SK-N-SH treated with all-trans-retinoic acid at 6 μM for 48 hours (cell line): ENCODE data around the gene PRM1.

Experiments used
- ATAC-seq: fragments of 200-7000 bp; cut with Tn5 transposase; 3 replicates; pipeline ENCODE4 v1.9.1; 2020; ENCODE audit warnings: mild to moderate bottlenecking, moderate library complexity
- ARNTL ChIP-seq: fragments of 450-650 bp; formaldehyde crosslinking; IDR thresholded peaks from 2 replicates; pipeline ENCODE4 v1.5.0; 2020; ENCODE audit warnings: low read depth, mild to moderate bottlenecking, moderate library complexity, borderline replicate concordance
- CREB5 ChIP-seq: fragments of 250-450 bp; sonication (Bioruptor Pico); IDR thresholded peaks from 2 replicates; pipeline ENCODE4 v1.5.1; 2020; ENCODE audit warnings: low read depth, mild to moderate bottlenecking, moderate library complexity
- CSDC2 ChIP-seq: fragments of 250-450 bp; sonication (Bioruptor Pico); IDR thresholded peaks from 2 replicates; pipeline ENCODE4 v1.5.0; 2020; ENCODE audit warnings: mild to moderate bottlenecking, moderate library complexity
- CSRNP3 ChIP-seq: fragments of 250-450 bp; sonication (Bioruptor Pico); IDR thresholded peaks from 2 replicates; pipeline ENCODE4 v1.5.1; 2021; ENCODE audit warnings: mild to moderate bottlenecking, moderate library complexity
- GLIS3 ChIP-seq: fragments of 250-450 bp; sonication (Bioruptor Pico); IDR thresholded peaks from 2 replicates; pipeline ENCODE4 v1.5.0; 2020; ENCODE audit warnings: mild to moderate bottlenecking, moderate library complexity
- ISL1 ChIP-seq: fragments of 250-450 bp; sonication (Bioruptor Pico); IDR thresholded peaks from 2 replicates; pipeline ENCODE4 v2.1.2; 2022; ENCODE audit warnings: mild to moderate bottlenecking, moderate library complexity
- OSR1 ChIP-seq: fragments of 250-450 bp; sonication (Bioruptor Pico); IDR thresholded peaks from 2 replicates; pipeline ENCODE4 v1.8.0; 2022; ENCODE audit warnings: moderate library complexity, mild to moderate bottlenecking, inconsistent platforms
- PPARA ChIP-seq: fragments of 250-450 bp; sonication (Bioruptor Pico); IDR thresholded peaks from 2 replicates; pipeline ENCODE4 v1.5.0; 2020; ENCODE audit warnings: mild to moderate bottlenecking, borderline replicate concordance
- RARB ChIP-seq: fragments of 250-450 bp; sonication (Bioruptor Pico); IDR thresholded peaks from 2 replicates; pipeline ENCODE4 v1.8.0; 2021; ENCODE audit warnings: mild to moderate bottlenecking, moderate library complexity
- TCF4 ChIP-seq: fragments of 250-450 bp; sonication (Bioruptor Pico); IDR thresholded peaks from 2 replicates; pipeline ENCODE4 v1.8.0; 2021; ENCODE audit warnings: mild to moderate bottlenecking, moderate library complexity, borderline replicate concordance
- TOX ChIP-seq: fragments of 250-450 bp; sonication (Bioruptor Pico); IDR thresholded peaks from 2 replicates; pipeline ENCODE4 v1.8.0; 2021; ENCODE audit warnings: mild to moderate bottlenecking, moderate library complexity, borderline replicate concordance
- TSHZ2 ChIP-seq: fragments of 250-450 bp; sonication (Bioruptor Pico); IDR thresholded peaks from 2 replicates; pipeline ENCODE4 v1.5.0; 2020; ENCODE audit warnings: mild to moderate bottlenecking, moderate library complexity
- ZC3H10 ChIP-seq: fragments of 250-450 bp; sonication (Bioruptor Pico); IDR thresholded peaks from 2 replicates; pipeline ENCODE4 v1.5.1; 2021; ENCODE audit warnings: mild to moderate bottlenecking, moderate library complexity
- ZFP3 ChIP-seq: fragments of 250-450 bp; sonication (Bioruptor Pico); IDR thresholded peaks from 2 replicates; pipeline ENCODE4 v1.5.0; 2020; ENCODE audit warnings: mild to moderate bottlenecking, moderate library complexity
- ZFP30 ChIP-seq: fragments of 450-650 bp; formaldehyde crosslinking; IDR thresholded peaks from 2 replicates; pipeline ENCODE4 v1.5.0; 2022; ENCODE audit warnings: mild to moderate bottlenecking, moderate library complexity
- ZNF565 ChIP-seq: fragments of 450-650 bp; formaldehyde crosslinking; conservative IDR thresholded peaks from 2 replicates; pipeline ENCODE4 v1.5.0; 2020; ENCODE audit warnings: low read depth, mild to moderate bottlenecking, moderate library complexity
- ZNF8 ChIP-seq: fragments of 450-650 bp; formaldehyde crosslinking; IDR thresholded peaks from 2 replicates; pipeline ENCODE4 v1.5.0; 2020; ENCODE audit warnings: mild to moderate bottlenecking, moderate library complexity
- TF ChIP-seq, protein P1 (sequence below): fragments of 250-450 bp; sonication (Bioruptor Pico); IDR thresholded peaks from 2 replicates; pipeline ENCODE4 v1.8.0; 2021; ENCODE audit warnings: low read depth, mild to moderate bottlenecking, moderate library complexity, borderline replicate concordance
- TF ChIP-seq, protein P2 (sequence below): fragments of 250-450 bp; sonication (Bioruptor Pico); IDR thresholded peaks from 2 replicates; pipeline ENCODE4 v1.8.0; 2020; ENCODE audit warnings: mild to moderate bottlenecking, moderate library complexity, borderline replicate concordance

Gene PRM1

DNA sequence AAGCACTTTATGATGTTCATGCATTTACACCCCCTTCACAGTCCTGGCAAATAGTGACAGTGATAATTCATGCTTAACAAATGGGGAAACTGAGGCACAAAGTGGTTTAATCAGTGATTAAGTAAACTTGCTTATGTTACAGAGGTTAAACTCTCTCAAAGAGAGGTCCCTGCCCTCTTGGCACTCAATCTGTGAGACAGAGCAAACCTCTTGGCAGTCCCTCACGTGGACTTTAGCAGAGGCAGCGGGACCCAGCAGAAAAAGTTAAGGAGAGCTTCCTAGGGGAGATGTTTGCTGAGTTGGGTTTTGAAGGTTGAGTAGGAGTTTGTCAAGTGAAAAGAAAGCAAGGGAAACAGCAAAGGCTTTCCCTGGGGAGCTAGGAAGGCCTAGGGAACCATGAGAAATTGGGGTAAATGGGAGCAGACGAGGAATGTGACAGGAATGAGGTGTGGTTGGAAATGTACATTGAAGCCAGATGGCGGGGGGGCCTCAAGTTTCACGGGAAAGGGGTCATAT lies 35.9 kb downstream of the PRM1 start:
- ATAC-seq, result no peak
- peak; percentile 97 for TF ChIP-seq ZFP3 (CRISPR knock-in tag)
- no peak for TF ChIP-seq GLIS3
- no peak for TF ChIP-seq ZFP30 (CRISPR knock-in tag)

GRCh38 chr16:11242658-11243057 lies 38.5 kb downstream of the PRM1 start:
- no peak for TF ChIP-seq CSDC2
- no peak for TF ChIP-seq TCF4 (CRISPR knock-in tag)
- no peak for TF ChIP-seq OSR1 (CRISPR knock-in tag)
- TF ChIP-seq ZNF565, result no peak
- TF ChIP-seq PPARA, result no peak
- ATAC-seq, result no peak

GRCh38 chr16:11241480-11242204 lies 39.5 kb downstream of the PRM1 start:
- TF ChIP-seq ARNTL (CRISPR knock-in tag) (no peak), ZC3H10 (no peak), CREB5 (no peak), OSR1 (CRISPR knock-in tag) (no peak), ZNF565 (no peak)
- TF ChIP-seq, protein P1, sequence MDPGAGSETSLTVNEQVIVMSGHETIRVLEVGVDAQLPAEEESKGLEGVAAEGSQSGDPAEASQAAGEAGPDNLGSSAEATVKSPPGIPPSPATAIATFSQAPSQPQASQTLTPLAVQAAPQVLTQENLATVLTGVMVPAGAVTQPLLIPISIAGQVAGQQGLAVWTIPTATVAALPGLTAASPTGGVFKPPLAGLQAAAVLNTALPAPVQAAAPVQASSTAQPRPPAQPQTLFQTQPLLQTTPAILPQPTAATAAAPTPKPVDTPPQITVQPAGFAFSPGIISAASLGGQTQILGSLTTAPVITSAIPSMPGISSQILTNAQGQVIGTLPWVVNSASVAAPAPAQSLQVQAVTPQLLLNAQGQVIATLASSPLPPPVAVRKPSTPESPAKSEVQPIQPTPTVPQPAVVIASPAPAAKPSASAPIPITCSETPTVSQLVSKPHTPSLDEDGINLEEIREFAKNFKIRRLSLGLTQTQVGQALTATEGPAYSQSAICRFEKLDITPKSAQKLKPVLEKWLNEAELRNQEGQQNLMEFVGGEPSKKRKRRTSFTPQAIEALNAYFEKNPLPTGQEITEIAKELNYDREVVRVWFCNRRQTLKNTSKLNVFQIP, result no peak
- TF ChIP-seq, protein P2, sequence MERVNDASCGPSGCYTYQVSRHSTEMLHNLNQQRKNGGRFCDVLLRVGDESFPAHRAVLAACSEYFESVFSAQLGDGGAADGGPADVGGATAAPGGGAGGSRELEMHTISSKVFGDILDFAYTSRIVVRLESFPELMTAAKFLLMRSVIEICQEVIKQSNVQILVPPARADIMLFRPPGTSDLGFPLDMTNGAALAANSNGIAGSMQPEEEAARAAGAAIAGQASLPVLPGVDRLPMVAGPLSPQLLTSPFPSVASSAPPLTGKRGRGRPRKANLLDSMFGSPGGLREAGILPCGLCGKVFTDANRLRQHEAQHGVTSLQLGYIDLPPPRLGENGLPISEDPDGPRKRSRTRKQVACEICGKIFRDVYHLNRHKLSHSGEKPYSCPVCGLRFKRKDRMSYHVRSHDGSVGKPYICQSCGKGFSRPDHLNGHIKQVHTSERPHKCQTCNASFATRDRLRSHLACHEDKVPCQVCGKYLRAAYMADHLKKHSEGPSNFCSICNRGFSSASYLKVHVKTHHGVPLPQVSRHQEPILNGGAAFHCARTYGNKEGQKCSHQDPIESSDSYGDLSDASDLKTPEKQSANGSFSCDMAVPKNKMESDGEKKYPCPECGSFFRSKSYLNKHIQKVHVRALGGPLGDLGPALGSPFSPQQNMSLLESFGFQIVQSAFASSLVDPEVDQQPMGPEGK (CRISPR knock-in tag), result no peak
- TF ChIP-seq, all 23 proteins: peak for 0
- ATAC-seq, result no peak

DNA sequence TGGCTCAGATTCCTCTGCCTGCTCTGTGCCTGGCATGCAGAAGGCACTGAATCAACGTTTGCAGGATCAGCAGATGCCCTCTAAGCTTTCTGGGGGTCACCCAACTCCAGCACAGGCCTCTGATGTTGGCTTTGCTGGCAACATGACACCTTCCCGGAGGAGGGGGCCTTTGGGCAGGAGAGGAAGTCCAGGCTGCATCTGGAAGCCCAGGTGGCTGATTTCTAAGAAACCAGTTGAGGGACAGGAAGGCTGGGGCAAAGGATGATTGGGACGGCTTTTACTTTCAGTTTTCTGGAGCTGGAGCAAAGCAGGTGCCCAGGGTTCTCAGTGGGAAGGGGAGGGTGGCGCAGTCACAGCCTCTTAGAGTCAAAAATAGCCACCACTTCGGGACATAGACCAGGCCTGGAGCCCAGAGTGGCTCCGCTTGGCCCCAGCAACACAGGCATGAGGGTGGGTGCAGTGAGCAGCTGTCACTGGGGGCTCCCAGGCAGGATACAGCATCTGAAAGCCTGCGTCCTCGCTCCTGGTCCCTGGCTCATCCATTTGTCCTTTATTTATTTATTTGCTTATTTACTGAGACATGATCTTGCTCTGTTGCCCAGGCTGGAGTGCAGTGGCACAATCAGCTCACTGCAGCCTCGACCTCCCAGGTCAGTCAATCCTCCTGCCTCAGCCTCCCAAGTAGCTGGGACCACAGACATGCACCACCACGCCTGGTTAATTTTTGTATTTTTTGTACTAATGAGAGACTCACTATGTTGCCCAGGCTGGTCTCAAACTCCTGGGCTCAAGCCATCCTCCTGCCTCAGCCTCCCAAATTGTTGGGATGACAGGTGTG lies 40.3 kb downstream of the PRM1 start:
- no peak for TF ChIP-seq CSRNP3 (CRISPR knock-in tag)
- no peak for TF ChIP-seq ZFP3 (CRISPR knock-in tag)
- TF ChIP-seq, protein P1, result no peak
- TF ChIP-seq RARB (CRISPR knock-in tag), result no peak
- TF ChIP-seq ISL1 (CRISPR knock-in tag), result no peak
- no peak for TF ChIP-seq TOX
- TF ChIP-seq TSHZ2 (CRISPR knock-in tag), result no peak
- TF ChIP-seq, protein P2 (CRISPR knock-in tag), result no peak
- TF ChIP-seq ZFP30 (CRISPR knock-in tag), result no peak
- no peak for TF ChIP-seq ZNF565
- TF ChIP-seq TCF4 (CRISPR knock-in tag), result no peak
- no peak for TF ChIP-seq ZNF8
- TF ChIP-seq CSDC2, result no peak
- TF ChIP-seq ZC3H10, result no peak
- TF ChIP-seq CREB5, result no peak
- 0 out of 3 replicates have a peak, but pooled peaks have one; percentile 20 for ATAC-seq
